Measurements from ENCODE around the gene ITPR2. TPM values are rescaled to one million over a fixed set of nuclear protein-coding genes. Genes with fewer than 3 reads are reported as not detected.

The ITPR2 gene
- polyA plus RNA-seq, 1 experiment, result 3.5 TPM

- TF ChIP-seq, protein P1, sequence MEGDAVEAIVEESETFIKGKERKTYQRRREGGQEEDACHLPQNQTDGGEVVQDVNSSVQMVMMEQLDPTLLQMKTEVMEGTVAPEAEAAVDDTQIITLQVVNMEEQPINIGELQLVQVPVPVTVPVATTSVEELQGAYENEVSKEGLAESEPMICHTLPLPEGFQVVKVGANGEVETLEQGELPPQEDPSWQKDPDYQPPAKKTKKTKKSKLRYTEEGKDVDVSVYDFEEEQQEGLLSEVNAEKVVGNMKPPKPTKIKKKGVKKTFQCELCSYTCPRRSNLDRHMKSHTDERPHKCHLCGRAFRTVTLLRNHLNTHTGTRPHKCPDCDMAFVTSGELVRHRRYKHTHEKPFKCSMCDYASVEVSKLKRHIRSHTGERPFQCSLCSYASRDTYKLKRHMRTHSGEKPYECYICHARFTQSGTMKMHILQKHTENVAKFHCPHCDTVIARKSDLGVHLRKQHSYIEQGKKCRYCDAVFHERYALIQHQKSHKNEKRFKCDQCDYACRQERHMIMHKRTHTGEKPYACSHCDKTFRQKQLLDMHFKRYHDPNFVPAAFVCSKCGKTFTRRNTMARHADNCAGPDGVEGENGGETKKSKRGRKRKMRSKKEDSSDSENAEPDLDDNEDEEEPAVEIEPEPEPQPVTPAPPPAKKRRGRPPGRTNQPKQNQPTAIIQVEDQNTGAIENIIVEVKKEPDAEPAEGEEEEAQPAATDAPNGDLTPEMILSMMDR (IDR thresholded peaks at IDR 0.05; ENCODE audit: insufficient read depth, low read depth, low read length), result no peak
- no peak overlapping the region for H3K4me3 ChIP-seq (ENCODE audit: low read depth, low read length)
- no peaks in the 10 kb centered on the region for H3K36me3 ChIP-seq (ENCODE audit: control insufficient read depth, insufficient read depth, low read length)
- CTCF ChIA-PET, result no interaction called here
- DNase-seq (ENCODE audit: low read depth), result no peak
- POLR2A ChIA-PET, result no interaction called here
- no peaks in the 10 kb centered on the region for H3K27me3 ChIP-seq (ENCODE audit: control insufficient read depth, insufficient read depth, low read length)
Observed at GRCh38 chr12:26534071-26534470, 298.9 kb downstream of the ITPR2 start.

DNA sequence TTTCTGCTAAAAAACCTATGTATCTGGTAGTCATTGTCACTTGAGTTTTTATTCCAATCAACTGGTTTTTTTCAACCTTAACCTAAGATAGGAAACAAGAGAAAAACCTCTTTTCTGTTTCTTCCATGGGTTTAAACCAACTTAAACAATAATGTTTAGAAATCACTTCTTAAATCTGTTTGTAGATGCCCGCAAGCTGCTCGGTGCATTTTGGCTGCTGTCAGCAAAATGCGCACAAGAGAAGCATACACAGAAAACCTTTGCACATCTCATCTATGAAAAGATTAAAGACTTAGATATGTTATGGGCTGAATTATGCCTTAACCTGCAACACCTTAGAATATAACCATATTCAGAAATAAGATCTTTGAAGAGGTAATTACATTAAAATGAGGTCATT, 299.8 kb downstream of the ITPR2 start:
- Histone ChIP-seq H3K4me3 (ENCODE audit: low read depth, low read length) (no peak overlapping the region), H3K27me3 (ENCODE audit: control insufficient read depth, insufficient read depth, low read length) (no peaks in the 10 kb centered on the region), H3K36me3 (ENCODE audit: control insufficient read depth, insufficient read depth, low read length) (no peaks in the 10 kb centered on the region)
- TF ChIP-seq, protein P1 (IDR thresholded peaks at IDR 0.05; ENCODE audit: insufficient read depth, low read depth, low read length), result no peak
- CTCF ChIA-PET, result no interaction called here
- POLR2A ChIA-PET, result no interaction called here
- no peak for DNase-seq (ENCODE audit: low read depth)

GRCh38 chr12:26530461-26530860, 302.5 kb downstream of the ITPR2 start:
- Histone ChIP-seq H3K27me3 (ENCODE audit: control insufficient read depth, insufficient read depth, low read length) (no peaks in the 10 kb centered on the region), H3K36me3 (ENCODE audit: control insufficient read depth, insufficient read depth, low read length) (no peaks in the 10 kb centered on the region), H3K4me3 (ENCODE audit: low read depth, low read length) (no peak overlapping the region)
- no peak for DNase-seq (ENCODE audit: low read depth)
- CTCF ChIA-PET, result no interaction called here
- POLR2A ChIA-PET, result no interaction called here
- TF ChIP-seq, protein P1 (IDR thresholded peaks at IDR 0.05; ENCODE audit: insufficient read depth, low read depth, low read length), result no peak

GRCh38 chr12:26528943-26529342, 304.1 kb downstream of the ITPR2 start:
- ChIA-PET POLR2A (no interaction called here), CTCF (no interaction called here)
- no peak overlapping the region for H3K4me3 ChIP-seq (ENCODE audit: low read depth, low read length)
- DNase-seq (ENCODE audit: low read depth), result no peak
- H3K27me3 ChIP-seq (ENCODE audit: control insufficient read depth, insufficient read depth, low read length), result no peaks in the 10 kb centered on the region
- TF ChIP-seq, protein P1 (IDR thresholded peaks at IDR 0.05; ENCODE audit: insufficient read depth, low read depth, low read length), result no peak
- H3K36me3 ChIP-seq (ENCODE audit: control insufficient read depth, insufficient read depth, low read length), result no peaks in the 10 kb centered on the region

- CTCF ChIA-PET, result interaction anchor here (0.5 kb wide), 1 partner anchor 1183 kb away, joined by 4 read pairs; no protein-coding TSS in a partner anchor
- POLR2A ChIA-PET, result no interaction called here
- H3K4me3 ChIP-seq (ENCODE audit: low read depth, low read length), result no peak overlapping the region
- no peaks in the 10 kb centered on the region for H3K27me3 ChIP-seq (ENCODE audit: control insufficient read depth, insufficient read depth, low read length)
- TF ChIP-seq, protein P1 (IDR thresholded peaks at IDR 0.05; ENCODE audit: insufficient read depth, low read depth, low read length), result no peak
- no peak for DNase-seq (ENCODE audit: low read depth)
- no peaks in the 10 kb centered on the region for H3K36me3 ChIP-seq (ENCODE audit: control insufficient read depth, insufficient read depth, low read length)
Observed at GRCh38 chr12:26527682-26528081, 305.3 kb downstream of the ITPR2 start.

Measured in BJ (cell line).